ENCODE data around the gene APOBEC3G.

- TF ChIP-seq CTCF (IDR thresholded peaks at IDR 0.05) (no peak), POLR2A (IDR thresholded peaks at IDR 0.05) (no peak)
These were observed 6.9 kb upstream of the APOBEC3G start for GRCh38 chr22:39070186-39070585.

Data from breast epithelium (tissue), 3 donors.